Activated CD4-positive, alpha-beta T cell treated with anti-CD3 and anti-CD28 coated beads, Interleukin-2, amount 10 ng/mL, durations not matched to agents 24 days and 14 days (primary cell): ENCODE data around the gene SIDT2. TPM values are rescaled to one million over a fixed set of nuclear protein-coding genes. Genes with fewer than 3 reads are reported as not detected.

Experiments used
- DNase-seq: peaks from one replicate; pipeline ENCODE4 v3.0.0; 2022
- H3K27ac Mint-ChIP-seq: one replicate; pipeline ENCODE4 v1.8.0; 2022; ENCODE audit warnings: mild to moderate bottlenecking, mixed read lengths
- H3K27me3 Mint-ChIP-seq: one replicate; pipeline ENCODE4 v1.8.0; 2022; ENCODE audit warnings: mixed read lengths
- H3K36me3 Mint-ChIP-seq: one replicate; pipeline ENCODE4 v1.8.0; 2022; ENCODE audit warnings: low read depth, mild to moderate bottlenecking, mixed read lengths
- H3K4me1 Mint-ChIP-seq: one replicate; pipeline ENCODE4 v1.8.0; 2021; ENCODE audit warnings: mixed read lengths
- H3K4me3 Mint-ChIP-seq: one replicate; pipeline ENCODE4 v1.8.0; 2022; ENCODE audit warnings: mild to moderate bottlenecking, moderate library complexity, mixed read lengths
- H3K9me3 Mint-ChIP-seq: one replicate; pipeline ENCODE4 v1.8.0; 2021; ENCODE audit warnings: mixed read lengths
- intact Hi-C: fragments of 100-400 bp; cut with micrococcal nuclease; formaldehyde crosslinking; loops from one replicate; pipeline ENCODE4 v1.15.1; 2023
- total RNA-seq: library from RNA; stranded (reverse); gene quantifications from 2 replicates; pipeline ENCODE4 v1.2.3, GENCODE V29; 2022

Gene SIDT2
- total RNA-seq, 1 donor from 2014 or later: 23.9 TPM

- no peak overlapping the region for H3K4me3 Mint-ChIP-seq
- no peak for DNase-seq
- intact Hi-C loops: no loop called here
- H3K27ac Mint-ChIP-seq: no peak overlapping the region
- no peaks in the 10 kb centered on the region for H3K27me3 Mint-ChIP-seq
- H3K36me3 Mint-ChIP-seq: peaks cover 18% of the 10 kb centered on the region
- H3K9me3 Mint-ChIP-seq: no peaks in the 10 kb centered on the region
- H3K4me1 Mint-ChIP-seq: no peaks in the 10 kb centered on the region
These were observed 10.1 kb downstream of the SIDT2 start for GRCh38 chr11:117188620-117189081.

GRCh38 chr11:117189191-117189940, 10.8 kb downstream of the SIDT2 start:
- H3K27ac Mint-ChIP-seq: no peak overlapping the region
- H3K9me3 Mint-ChIP-seq: no peaks in the 10 kb centered on the region
- no peaks in the 10 kb centered on the region for H3K27me3 Mint-ChIP-seq
- H3K36me3 Mint-ChIP-seq: peaks cover 13% of the 10 kb centered on the region
- intact Hi-C loops: no loop called here
- no peaks in the 10 kb centered on the region for H3K4me1 Mint-ChIP-seq
- H3K4me3 Mint-ChIP-seq: no peak overlapping the region
- DNase-seq: no peak

- DNase-seq: no peak
- intact Hi-C loops: no loop called here
- Mint-ChIP-seq H3K27ac (no peak overlapping the region), H3K9me3 (no peaks in the 10 kb centered on the region), H3K4me3 (no peak overlapping the region), H3K4me1 (no peaks in the 10 kb centered on the region), H3K27me3 (no peaks in the 10 kb centered on the region), H3K36me3 (peaks cover 13% of the 10 kb centered on the region)
These were observed 11.5 kb downstream of the SIDT2 start for GRCh38 chr11:117189941-117190544.

DNA sequence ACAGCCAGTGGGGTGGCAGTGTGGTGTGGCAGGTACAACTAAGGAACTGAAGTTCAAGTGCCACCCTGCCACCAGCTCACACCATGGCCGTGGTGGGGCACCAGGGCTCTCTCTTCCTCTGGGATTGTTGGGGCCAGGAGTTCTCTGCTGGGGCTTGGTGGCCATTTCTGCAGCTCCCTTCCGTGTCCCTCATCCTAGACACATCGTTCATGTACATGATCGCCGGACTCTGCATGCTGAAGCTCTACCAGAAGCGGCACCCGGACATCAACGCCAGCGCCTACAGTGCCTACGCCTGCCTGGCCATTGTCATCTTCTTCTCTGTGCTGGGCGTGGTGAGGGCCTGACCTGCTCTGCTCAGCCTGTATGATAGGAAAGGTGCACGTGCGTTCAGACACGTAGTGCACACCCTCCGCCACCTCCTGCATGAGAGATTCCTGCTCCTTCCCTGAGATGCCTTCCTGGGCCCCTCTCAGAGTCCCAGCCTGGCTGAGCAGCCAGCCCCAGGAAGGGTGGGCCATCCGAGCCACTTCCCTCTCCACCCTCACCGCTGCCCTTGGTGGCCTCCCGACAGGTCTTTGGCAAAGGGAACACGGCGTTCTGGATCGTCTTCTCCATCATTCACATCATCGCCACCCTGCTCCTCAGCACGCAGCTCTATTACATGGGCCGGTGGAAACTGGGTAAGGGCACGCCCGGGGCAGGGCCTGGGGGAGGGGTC, 13.3 kb downstream of the SIDT2 start:
- no peaks in the 10 kb centered on the region for H3K27me3 Mint-ChIP-seq
- H3K4me3 Mint-ChIP-seq: no peak overlapping the region
- no peaks in the 10 kb centered on the region for H3K9me3 Mint-ChIP-seq
- intact Hi-C loops: no loop called here
- DNase-seq: no peak
- peaks cover 3% of the 10 kb centered on the region for H3K4me1 Mint-ChIP-seq
- peaks cover 15% of the 10 kb centered on the region for H3K36me3 Mint-ChIP-seq
- H3K27ac Mint-ChIP-seq: no peak overlapping the region

- intact Hi-C loops: no loop called here
- H3K9me3 Mint-ChIP-seq: no peaks in the 10 kb centered on the region
- H3K4me3 Mint-ChIP-seq: no peak overlapping the region
- DNase-seq: no peak
- no peaks in the 10 kb centered on the region for H3K27me3 Mint-ChIP-seq
- H3K36me3 Mint-ChIP-seq: peaks cover 15% of the 10 kb centered on the region
- H3K27ac Mint-ChIP-seq: no peak overlapping the region
- H3K4me1 Mint-ChIP-seq: peaks cover 3% of the 10 kb centered on the region
These were observed 13.9 kb downstream of the SIDT2 start for GRCh38 chr11:117192401-117192875.

DNA sequence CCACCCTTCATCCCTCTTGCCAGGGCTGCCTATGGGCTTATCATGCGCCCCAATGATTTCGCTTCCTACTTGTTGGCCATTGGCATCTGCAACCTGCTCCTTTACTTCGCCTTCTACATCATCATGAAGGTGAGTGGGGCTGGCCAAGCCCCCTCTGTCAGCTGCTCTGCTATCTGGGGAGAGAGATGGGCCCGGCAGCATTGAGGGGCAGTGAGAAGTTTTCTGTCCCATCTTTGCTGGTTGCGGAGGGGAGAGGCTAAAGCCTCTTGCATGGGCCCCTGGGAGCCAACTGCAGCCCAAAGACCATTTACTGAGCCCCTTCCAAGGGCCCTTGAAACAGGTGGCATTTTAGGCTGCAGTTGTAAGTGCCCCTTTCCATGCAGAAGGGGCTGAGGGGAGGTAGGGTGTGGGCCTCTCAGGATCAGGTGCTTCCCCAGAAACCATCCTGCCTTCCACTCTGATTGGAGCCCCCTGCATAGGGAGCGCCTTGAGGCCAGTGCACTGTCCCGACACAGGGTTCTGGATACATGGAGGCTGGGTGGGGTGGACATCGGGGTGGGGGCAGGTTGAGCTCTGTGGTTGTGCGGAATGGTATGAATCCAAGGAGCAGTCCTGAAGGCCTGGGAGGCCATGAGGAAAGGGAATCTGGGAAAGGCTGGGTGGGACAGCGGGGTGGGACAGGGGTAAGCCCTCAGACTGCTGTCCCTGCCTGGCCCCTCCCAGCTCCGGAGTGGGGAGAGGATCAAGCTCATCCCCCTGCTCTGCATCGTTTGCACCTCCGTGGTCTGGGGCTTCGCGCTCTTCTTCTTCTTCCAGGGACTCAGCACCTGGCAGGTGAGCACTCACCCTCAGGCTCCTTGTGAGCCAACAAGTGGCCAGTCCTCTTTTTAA, 14.8 kb downstream of the SIDT2 start:
- H3K9me3 Mint-ChIP-seq: no peaks in the 10 kb centered on the region
- intact Hi-C loops: no loop called here
- no peak overlapping the region for H3K27ac Mint-ChIP-seq
- no peak for DNase-seq
- no peak overlapping the region for H3K4me3 Mint-ChIP-seq
- H3K36me3 Mint-ChIP-seq: peaks cover 15% of the 10 kb centered on the region
- peaks cover 3% of the 10 kb centered on the region for H3K4me1 Mint-ChIP-seq
- H3K27me3 Mint-ChIP-seq: no peaks in the 10 kb centered on the region

- no peak for DNase-seq
- Mint-ChIP-seq H3K9me3 (no peaks in the 10 kb centered on the region), H3K4me1 (peaks cover 3% of the 10 kb centered on the region), H3K4me3 (no peak overlapping the region), H3K27ac (no peak overlapping the region), H3K36me3 (peaks cover 13% of the 10 kb centered on the region), H3K27me3 (no peaks in the 10 kb centered on the region)
- intact Hi-C loops: no loop called here
These were observed 15.7 kb downstream of the SIDT2 start for GRCh38 chr11:117194267-117194666.

GRCh38 chr11:117195258-117195657, 16.7 kb downstream of the SIDT2 start:
- Mint-ChIP-seq H3K4me1 (peaks cover 3% of the 10 kb centered on the region), H3K9me3 (no peaks in the 10 kb centered on the region), H3K4me3 (no peak overlapping the region), H3K27ac (peak overlapping the region; percentile 50), H3K36me3 (peaks cover 13% of the 10 kb centered on the region), H3K27me3 (no peaks in the 10 kb centered on the region)
- no peak for DNase-seq
- intact Hi-C loops: no loop called here

DNA sequence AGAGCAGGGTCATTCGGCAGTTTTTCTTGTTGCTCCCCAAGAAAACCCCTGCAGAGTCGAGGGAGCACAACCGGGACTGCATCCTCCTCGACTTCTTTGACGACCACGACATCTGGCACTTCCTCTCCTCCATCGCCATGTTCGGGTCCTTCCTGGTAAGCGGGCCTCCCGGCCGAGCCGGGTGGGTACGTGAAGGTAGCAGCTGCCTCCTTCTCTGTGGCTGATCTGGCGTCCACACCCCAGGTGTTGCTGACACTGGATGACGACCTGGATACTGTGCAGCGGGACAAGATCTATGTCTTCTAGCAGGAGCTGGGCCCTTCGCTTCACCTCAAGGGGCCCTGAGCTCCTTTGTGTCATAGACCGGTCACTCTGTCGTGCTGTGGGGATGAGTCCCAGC, 17.2 kb downstream of the SIDT2 start:
- Mint-ChIP-seq H3K36me3 (peaks cover 9% of the 10 kb centered on the region), H3K4me3 (no peak overlapping the region), H3K4me1 (peaks cover 3% of the 10 kb centered on the region), H3K27me3 (no peaks in the 10 kb centered on the region), H3K27ac (peak overlapping the region; percentile 45), H3K9me3 (no peaks in the 10 kb centered on the region)
- no peak for DNase-seq
- intact Hi-C loops: no loop called here

DNA sequence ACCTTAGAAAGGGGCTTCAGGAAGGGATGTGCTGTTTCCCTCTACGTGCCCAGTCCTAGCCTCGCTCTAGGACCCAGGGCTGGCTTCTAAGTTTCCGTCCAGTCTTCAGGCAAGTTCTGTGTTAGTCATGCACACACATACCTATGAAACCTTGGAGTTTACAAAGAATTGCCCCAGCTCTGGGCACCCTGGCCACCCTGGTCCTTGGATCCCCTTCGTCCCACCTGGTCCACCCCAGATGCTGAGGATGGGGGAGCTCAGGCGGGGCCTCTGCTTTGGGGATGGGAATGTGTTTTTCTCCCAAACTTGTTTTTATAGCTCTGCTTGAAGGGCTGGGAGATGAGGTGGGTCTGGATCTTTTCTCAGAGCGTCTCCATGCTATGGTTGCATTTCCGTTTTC, 18.5 kb downstream of the SIDT2 start:
- H3K4me1 Mint-ChIP-seq: peaks cover 3% of the 10 kb centered on the region
- H3K4me3 Mint-ChIP-seq: no peak overlapping the region
- H3K27ac Mint-ChIP-seq: no peak overlapping the region
- H3K36me3 Mint-ChIP-seq: peaks cover 9% of the 10 kb centered on the region
- H3K9me3 Mint-ChIP-seq: no peaks in the 10 kb centered on the region
- DNase-seq: no peak
- no peaks in the 10 kb centered on the region for H3K27me3 Mint-ChIP-seq
- intact Hi-C loops: no loop called here

GRCh38 chr11:117197516-117198456, 19.2 kb downstream of the SIDT2 start:
- intact Hi-C loops: no loop called here
- Mint-ChIP-seq H3K9me3 (no peaks in the 10 kb centered on the region), H3K27ac (no peak overlapping the region), H3K36me3 (peaks cover 6% of the 10 kb centered on the region), H3K27me3 (no peaks in the 10 kb centered on the region), H3K4me1 (peaks cover 3% of the 10 kb centered on the region), H3K4me3 (no peak overlapping the region)
- no peak for DNase-seq

DNA sequence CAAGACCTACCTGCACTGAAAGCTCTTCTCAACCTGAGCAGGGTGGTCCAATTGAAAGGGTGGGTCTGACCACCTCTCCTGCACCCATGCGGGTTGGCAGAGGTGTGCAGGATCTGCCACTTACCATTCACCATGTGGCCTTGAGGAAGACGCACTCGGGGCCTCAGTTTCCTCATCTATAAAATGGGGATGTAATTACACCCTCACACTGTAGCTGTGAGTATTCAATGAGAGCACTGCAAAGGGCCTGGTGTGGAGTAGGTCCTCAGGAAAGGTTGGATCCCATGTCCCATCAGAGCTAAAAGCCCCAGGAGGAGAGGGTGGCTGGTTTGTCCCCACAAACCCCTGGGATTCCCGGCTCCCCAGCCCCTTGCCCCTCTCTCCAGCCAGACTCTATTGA, 20.1 kb downstream of the SIDT2 start:
- DNase-seq: no peak

More for the DNA sequence above, 20.1 kb downstream of the SIDT2 start:
- intact Hi-C loops: no loop called here
- Mint-ChIP-seq H3K9me3 (no peaks in the 10 kb centered on the region), H3K4me3 (no peak overlapping the region), H3K27me3 (no peaks in the 10 kb centered on the region), H3K27ac (no peak overlapping the region), H3K4me1 (peaks cover 3% of the 10 kb centered on the region), H3K36me3 (peaks cover 4% of the 10 kb centered on the region)
